HG03558 (cell line): ENCODE measurements around the gene DNASE2.

Source experiments
- ATAC-seq: cut with Tn5 transposase; IDR thresholded peaks from one replicate; pipeline ENCODE4 v1.9.1; 2021; ENCODE audit warnings: moderate number of reproducible peaks; ENCODE audit not compliant: unreplicated experiment; ENCODE audit errors: extremely low read depth

DNASE2 gene

GRCh38 chr19:12836529-12836863 lies 44.8 kb downstream of the DNASE2 start:
- no peak for ATAC-seq

DNA sequence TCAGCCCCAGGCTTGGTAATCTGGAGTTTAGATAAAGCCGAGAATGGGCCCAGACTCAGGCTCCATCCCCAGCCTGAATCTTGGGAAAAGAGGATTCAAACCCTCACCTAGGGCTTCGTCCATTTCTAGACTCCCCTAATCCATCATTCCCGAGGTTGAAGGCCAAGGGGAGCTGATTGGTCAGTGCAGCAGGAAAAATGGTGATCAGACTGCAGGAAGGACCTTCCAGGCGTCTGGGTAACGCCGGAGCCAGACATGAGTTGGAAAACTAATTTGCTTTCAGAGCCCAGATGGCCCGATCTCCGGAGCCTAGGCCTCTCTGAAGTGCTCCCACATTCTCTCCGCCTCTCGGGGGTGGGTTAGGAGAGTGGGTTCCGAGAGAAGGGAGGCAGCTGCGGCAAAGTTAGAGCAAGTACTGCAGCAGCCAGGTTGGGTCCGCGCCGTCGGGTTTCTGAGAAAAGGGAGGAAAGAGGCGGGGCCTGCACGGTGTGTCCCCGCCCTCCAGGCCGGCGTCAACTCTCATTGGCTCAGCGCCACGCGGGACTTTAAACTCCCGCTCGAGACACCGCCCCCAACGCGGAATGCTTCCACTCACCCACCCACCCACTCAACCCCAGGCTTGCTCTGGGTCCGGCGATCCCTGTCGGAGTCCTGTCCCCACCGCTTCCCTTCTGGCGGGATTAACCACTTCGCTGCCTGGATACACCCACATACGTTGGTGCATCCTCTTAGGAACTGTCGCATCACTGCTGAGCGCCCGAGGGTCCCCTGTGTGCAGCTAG lies 46.1 kb downstream of the DNASE2 start:
- no peak for ATAC-seq

- no peak for ATAC-seq
Observed at GRCh38 chr19:12834566-12834943, 46.7 kb downstream of the DNASE2 start, which contains the start of gene RTBDN. Gene RTBDN (minus strand): TSS chr19:12834579. CDS start chr19:12829979, 4,600 bp downstream.

DNA sequence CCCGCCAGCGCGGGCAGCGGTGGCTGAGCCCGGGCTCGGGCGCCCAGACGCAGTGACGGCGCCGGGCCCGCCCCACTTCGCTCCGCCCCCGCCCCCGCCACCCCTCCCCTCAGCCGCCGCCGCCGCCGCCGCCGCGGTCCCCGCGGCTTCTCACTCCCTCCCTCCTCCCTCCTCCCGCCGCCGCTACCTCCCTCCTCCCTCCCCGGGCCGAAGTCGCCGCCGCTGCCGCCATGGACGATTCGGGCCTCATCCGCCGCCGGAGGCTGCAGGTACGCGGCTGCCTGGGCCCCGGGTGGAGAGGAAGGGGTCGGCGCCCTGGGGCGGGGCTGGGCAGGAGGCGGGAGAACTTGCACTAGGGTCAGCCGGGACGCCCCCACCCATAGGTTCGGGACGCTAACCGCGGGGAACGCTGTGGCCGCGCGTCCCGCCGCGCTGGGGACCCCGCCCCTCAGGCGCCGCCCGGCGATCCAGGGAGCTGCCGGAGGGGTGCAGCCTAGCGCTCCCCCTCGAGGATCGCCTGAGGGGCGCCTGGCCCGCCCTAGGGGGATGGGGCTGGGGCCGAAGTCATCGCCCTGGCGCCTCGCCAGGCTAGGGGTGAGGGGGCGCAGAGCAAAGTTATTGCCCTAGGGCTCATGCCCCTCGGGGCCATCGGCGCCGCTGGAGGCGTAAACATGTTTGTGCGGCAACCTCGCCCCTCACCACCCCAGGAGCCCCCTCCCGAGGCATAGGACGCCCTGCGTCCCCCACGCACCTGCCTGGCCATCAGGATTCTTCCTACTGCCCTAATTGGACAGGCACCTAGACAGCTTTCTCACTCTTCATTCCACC lies 47.3 kb downstream of the DNASE2 start:
- no peak for ATAC-seq

DNA sequence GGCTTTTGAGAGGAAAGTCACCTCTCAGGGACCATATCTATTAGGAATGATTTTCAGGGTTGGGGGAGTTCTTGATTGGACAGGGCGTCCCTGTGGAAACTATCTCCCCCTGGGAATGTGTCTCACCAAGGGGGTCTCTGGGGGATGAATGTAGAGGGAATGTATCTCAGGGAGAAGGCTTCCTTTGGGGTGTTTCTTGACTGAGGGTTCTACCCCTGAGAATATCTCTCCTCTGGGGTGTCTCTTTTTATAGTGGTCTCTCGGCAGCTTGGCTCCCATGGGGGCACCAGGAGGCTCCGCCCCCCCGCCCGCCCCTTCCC lies 47.9 kb downstream of the DNASE2 start:
- no peak for ATAC-seq

- ATAC-seq = no peak
Observed at GRCh38 chr19:12828494-12828893, 52.8 kb downstream of the DNASE2 start.

DNA sequence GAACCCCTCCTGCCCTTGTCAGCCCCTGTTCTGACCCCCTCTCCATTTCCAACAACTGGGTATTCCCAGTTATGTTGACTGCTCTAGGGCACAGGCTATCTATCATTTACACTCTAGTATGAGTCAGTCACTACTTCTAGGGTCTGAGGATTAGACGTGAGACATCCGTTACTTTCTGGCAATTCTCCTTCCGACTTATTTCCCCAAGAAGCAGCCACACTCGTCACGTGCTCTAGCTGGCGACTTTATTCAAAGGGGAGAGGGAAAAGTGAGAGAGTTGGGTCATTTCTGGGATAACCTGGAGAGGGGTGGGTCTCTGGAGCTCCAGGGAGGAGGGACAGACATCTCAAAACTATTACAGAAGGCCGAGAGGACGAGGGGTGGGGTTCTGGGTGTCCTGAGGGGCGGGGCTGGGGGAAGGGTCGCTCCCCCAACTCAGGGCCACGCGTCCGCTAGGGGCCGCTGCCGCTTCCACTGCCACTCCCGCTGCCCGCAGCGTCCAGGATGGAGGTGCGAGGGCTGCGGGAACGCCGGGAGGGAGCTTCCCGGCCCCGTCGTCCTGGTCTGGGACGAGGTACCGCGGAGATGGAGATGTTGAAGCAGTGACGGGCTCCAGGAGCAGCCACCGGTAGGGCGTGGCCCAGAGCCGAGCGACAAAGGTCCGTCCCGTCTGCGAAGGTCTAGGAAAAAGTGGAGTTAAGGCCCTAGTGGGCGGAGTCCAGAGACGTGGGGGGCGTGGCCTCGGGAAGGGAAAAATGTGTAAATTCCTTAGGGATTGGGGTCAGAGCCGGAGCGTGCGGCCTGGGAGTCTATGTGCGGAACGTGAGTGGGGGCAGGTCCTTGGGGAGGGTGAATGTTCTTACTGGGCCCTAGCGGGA lies 55.8 kb downstream of the DNASE2 start:
- no peak for ATAC-seq
